ENCODE results near the gene CD180.

The CD180 gene

GRCh38 chr5:67196537-67197059 lies at the start of gene CD180:
CD180 (minus strand) TSS chr5:67196799; CDS start chr5:67196641, 158 bp downstream.
- no peak for DNase-seq (ENCODE audit: low read depth)

GRCh38 chr5:67246108-67246507 lies 49.5 kb upstream of the CD180 start:
- no peak for DNase-seq (ENCODE audit: low read depth)

GRCh38 chr5:67245259-67245846 lies 48.8 kb upstream of the CD180 start:
- DNase-seq (ENCODE audit: low read depth) = no peak

GRCh38 chr5:67244345-67244793 lies 47.8 kb upstream of the CD180 start:
- no peak for DNase-seq (ENCODE audit: low read depth)

- DNase-seq (ENCODE audit: low read depth) = no peak
Observed at GRCh38 chr5:67243944-67244343, 47.3 kb upstream of the CD180 start.

- DNase-seq (ENCODE audit: low read depth) = no peak
Observed at GRCh38 chr5:67243349-67243748, 46.8 kb upstream of the CD180 start.

- DNase-seq (ENCODE audit: low read depth) = no peak
Observed at GRCh38 chr5:67241326-67241725, 44.7 kb upstream of the CD180 start.

- no peak for DNase-seq (ENCODE audit: low read depth)
Observed at GRCh38 chr5:67240846-67241245, 44.2 kb upstream of the CD180 start.

GRCh38 chr5:67240065-67240464 lies 43.5 kb upstream of the CD180 start:
- no peak for DNase-seq (ENCODE audit: low read depth)

- no peak for DNase-seq (ENCODE audit: low read depth)
Observed at GRCh38 chr5:67238191-67238590, 41.6 kb upstream of the CD180 start.

GRCh38 chr5:67235399-67236110 lies 39.0 kb upstream of the CD180 start:
- no peak for DNase-seq (ENCODE audit: low read depth)

GRCh38 chr5:67234671-67235176 lies 38.1 kb upstream of the CD180 start:
- DNase-seq (ENCODE audit: low read depth) = no peak

- DNase-seq (ENCODE audit: low read depth) = no peak
Observed at GRCh38 chr5:67233075-67233474, 36.5 kb upstream of the CD180 start.

- DNase-seq (ENCODE audit: low read depth) = no peak
Observed at GRCh38 chr5:67223211-67223610, 26.6 kb upstream of the CD180 start.

GRCh38 chr5:67222243-67223025 lies 25.8 kb upstream of the CD180 start:
- DNase-seq (ENCODE audit: low read depth) = no peak

GRCh38 chr5:67221487-67222242 lies 25.1 kb upstream of the CD180 start:
- no peak for DNase-seq (ENCODE audit: low read depth)

GRCh38 chr5:67216564-67216963 lies 20.0 kb upstream of the CD180 start:
- no peak for DNase-seq (ENCODE audit: low read depth)

- no peak for DNase-seq (ENCODE audit: low read depth)
Observed at GRCh38 chr5:67215519-67216471, 19.2 kb upstream of the CD180 start.

GRCh38 chr5:67214707-67215447 lies 18.3 kb upstream of the CD180 start:
- no peak for DNase-seq (ENCODE audit: low read depth)

- DNase-seq (ENCODE audit: low read depth) = no peak
Observed at GRCh38 chr5:67214036-67214435, 17.4 kb upstream of the CD180 start.

Measured in stimulated activated CD8-positive, alpha-beta memory T cell treated with anti-CD3 and anti-CD28 coated beads, Interleukin-15, amount 100 ng/mL, for 24 hours (primary cell).